HG03558 (cell line): Measurements from ENCODE around the gene ZSCAN1.
"Not testable (repeated sequence)": the region's sequence is repeated elsewhere in the genome, so short reads cannot be mapped to it uniquely, and the experiment has no call there.

Source experiments
- ATAC-seq: cut with Tn5 transposase; IDR thresholded peaks from one replicate; pipeline ENCODE4 v1.9.1; 2021; ENCODE audit warnings: moderate number of reproducible peaks; ENCODE audit not compliant: unreplicated experiment; ENCODE audit errors: extremely low read depth

Gene ZSCAN1, protein sequence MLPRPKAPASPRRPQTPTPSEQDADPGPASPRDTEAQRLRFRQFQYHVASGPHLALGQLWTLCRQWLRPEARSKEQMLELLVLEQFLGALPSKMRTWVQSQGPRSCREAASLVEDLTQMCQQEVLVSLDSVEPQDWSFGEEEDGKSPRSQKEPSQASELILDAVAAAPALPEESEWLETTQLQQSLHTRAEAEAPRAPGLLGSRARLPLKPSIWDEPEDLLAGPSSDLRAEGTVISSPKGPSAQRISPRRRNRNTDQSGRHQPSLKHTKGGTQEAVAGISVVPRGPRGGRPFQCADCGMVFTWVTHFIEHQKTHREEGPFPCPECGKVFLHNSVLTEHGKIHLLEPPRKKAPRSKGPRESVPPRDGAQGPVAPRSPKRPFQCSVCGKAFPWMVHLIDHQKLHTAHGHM

DNA sequence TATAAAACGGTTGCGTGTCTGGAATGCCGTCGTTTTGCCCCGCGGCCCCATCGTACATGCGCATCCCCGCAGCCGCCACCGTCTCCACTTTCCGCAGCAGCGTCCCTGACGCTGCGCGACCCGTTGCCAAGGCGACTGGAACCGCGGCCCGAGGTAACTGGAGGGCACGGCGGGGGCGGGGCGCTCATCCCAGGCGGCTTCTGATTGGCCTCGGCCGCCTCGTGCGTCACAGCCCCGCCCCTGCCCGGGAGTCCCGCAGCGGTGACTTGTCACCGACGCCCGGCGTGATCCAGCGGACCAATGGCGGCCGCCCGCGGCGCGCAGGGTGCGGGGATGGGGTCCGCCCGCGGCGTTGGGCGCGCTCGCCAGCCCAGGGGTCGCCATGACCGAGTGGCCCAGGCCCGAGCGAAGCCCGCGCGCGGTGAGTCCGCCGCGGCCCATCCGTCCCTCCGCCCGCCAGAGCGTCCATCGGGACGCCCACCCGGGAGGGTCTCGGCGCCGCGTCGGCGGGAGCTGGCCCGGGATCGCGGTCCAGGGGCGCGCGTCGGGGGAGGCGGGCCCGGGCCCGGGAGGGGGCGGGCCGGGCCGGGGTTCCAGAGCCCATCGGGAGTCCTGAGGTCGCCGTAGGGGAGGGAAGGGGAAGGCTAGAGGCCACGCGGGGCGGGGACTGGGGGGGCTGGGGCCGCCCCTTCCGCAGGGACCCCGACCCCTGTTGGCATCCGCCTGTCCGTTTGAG, at the start of gene ZSCAN1:
Gene ZSCAN1, plus strand, starts transcription at position 285 of the 736 bp plus-strand sequence. CDS start 3,812 bp downstream, outside the sequence.
- no peak for ATAC-seq

DNA sequence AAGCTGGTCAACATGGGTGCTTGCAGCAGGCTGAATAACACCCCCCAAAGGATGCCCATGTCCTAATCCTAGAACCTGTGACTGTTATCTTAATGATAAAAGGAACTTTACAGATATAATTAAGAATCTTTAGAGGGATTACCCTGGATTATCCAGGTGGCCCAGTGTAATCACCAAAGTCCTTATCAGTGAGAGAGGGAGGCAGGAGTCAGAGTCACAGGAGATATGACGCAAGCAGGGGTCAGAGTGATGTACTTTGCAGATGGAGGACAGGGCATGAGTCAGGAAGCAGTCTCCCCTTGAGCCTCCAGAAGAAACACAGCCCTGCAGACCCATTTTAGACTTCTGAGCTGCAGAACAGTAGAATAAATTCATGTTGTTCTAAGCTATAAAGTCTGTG, 41.0 kb upstream of the ZSCAN1 start:
- ATAC-seq: no peak

DNA sequence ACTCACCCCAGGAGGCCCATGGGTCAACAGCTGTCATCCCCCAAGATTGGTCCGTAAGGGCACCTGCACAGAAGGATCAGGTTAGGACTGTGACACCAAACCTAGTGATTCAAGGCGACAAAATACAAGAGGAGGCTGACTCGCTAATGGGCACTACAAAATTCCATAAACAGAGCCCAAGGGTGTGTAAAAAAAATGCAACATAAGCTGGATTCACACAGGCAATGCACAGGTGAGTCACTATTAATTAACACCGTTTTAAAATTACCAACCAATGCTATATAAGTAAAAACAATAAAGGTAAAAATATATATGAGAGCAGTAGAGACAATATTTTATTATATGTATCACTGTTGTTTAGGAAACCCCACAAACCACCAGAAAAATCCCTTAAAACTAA, 33.1 kb upstream of the ZSCAN1 start:
- no peak for ATAC-seq

DNA sequence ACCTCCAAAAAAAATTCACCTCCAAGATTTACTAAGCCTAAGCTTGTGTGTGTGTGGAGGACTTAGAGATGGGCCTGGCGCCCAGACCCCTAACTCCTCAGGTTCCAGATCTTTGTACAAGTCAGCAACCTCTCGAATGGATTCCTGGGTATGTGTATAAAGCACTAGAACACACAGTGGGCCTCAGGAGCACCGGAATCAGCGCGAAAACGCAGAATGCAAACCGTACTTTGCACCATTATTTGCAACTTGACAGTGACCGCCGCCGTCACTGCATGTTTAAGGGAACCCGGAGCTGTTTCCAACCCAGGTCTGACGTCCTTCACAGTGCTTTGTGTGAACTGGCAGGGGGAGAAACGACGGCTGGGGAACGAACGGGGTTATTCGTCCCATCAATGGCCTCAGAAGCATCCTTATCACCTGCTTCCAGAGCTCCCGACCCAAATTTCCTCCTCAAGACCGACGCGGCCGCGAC, 31.9 kb upstream of the ZSCAN1 start:
- no peak for ATAC-seq

DNA sequence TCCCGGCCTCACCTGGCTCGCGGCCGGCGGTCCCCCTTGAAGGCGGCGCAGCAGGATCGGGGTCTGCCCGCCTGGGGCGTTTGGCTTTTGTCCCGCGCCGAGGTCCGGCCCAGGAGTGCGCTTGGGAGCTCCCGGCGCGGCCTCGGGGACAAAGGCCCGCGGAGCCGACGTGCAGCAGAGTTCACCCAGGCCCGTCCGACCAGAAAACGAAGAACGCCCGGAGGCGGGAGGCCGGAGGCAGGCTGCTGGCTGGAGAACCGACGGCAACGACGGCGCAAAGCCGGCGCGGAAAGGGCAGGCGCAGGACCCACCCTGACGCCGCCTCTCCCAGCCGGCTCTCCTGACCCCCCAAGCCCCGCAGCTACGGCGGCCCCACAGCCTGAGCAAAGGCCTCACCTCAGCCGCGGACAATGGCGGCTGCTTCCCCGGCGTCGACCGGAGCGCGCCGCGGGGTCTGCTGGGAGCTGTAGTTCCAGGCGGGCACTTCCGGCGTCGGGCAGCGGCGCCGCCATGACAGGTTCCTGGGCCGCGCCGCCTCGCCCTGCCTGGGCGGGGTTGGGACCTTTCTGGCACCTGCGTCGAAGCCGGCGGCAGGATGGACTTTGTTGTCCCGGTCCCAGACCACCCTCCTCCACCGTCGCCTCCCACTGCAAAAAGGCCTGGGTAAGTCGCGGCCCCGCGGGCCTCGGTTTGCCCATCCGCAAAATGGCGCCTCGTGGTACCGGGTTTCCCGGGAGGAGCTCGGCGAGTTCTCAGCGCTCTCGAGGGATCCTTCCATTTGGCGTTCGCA, 31.2 kb upstream of the ZSCAN1 start, which contains the start of gene ZNF606:
Gene ZNF606, minus strand, starts transcription at position 437 of the 790 bp plus-strand sequence. CDS start 1,501 bp downstream, outside the sequence.
- ATAC-seq: peak; percentile 74

DNA sequence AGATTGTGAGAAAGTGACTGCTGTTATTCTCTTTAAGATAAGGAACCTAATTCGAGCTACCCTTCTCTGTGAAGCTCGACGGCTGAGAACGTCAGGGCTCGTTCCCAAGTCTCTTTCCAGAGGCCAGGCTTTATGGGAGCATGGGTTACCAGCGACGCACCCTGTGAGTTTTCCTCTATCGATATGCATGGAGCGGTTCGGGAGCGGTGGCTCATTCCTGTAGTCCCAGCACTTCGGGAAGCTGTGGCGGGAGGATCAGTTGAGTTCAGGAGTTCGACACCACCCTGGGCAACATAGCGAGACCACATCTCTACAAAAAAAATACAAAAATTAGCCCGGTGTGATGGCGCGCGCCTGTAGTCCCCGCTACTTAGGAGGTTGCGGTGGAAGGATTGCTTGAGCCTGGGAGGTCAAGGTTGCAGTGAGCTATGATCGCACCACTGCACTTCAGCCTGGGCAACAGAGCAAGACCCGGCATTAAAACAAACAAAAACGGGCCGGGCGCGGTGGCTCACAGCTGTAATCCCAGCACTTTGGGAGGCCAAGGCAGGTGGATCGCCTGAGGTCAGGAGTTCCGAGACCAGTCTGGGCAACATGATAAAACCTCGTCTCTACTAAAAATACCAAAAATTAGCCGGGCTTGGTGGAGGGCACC, 30.5 kb upstream of the ZSCAN1 start:
- ATAC-seq: no peak

DNA sequence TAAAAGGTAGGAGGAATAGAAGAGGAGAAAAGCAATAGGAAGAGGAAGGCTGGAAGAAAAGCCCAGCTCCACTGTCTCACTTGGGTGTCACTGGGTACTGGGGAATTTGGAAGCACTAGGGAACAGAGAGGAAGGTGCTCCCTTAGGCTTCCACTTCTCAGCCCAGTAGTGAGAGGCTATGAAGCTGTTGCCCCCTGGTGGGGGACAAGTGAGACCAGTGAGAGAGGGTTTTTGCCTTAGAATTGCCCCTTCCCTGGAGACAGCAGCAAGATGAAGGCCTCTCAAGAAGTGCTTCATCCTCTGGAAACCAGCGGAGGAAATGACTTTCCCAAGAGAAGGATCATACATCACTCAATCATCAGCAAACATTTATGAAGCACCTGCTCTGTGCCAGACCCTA, 26.5 kb upstream of the ZSCAN1 start:
- ATAC-seq: no peak

DNA sequence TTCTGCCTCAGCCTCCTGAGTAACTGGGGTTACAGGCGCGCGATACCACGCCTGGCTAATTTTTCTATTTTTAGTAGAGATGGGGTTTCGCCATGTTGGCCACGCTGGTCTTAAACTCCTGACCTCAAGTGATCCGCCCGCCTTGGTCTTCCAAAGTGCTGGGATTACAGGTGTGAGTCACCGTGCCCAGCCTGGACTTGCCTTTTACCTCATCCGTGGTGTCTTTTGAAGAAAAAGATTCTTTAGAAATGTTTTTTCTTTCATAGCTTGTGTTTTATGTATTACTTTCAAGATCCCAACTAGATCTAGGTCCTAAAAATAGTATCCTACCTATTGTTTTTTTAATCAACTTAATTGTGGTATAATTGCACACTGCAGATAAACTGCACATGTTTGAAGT, 24.9 kb upstream of the ZSCAN1 start:
- ATAC-seq: not testable (repeated sequence)

DNA sequence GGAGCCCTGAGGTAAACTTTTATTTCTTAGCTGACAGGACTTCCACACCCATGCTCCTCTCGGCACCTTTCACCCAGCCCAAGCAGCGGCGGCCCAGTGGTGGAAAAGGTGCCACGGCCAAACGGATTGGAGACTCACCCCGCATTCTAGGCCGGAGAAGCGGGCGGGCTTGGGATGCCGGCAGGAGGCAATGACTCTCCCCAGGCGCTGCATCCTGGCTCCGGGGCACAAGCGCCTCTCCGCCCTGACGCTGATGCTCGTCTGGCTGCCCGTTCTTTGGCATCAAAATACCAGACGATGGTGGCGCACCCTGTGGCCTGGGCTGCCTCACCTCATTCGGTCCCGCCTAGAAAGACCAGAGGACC, 24.5 kb upstream of the ZSCAN1 start:
- ATAC-seq: no peak

DNA sequence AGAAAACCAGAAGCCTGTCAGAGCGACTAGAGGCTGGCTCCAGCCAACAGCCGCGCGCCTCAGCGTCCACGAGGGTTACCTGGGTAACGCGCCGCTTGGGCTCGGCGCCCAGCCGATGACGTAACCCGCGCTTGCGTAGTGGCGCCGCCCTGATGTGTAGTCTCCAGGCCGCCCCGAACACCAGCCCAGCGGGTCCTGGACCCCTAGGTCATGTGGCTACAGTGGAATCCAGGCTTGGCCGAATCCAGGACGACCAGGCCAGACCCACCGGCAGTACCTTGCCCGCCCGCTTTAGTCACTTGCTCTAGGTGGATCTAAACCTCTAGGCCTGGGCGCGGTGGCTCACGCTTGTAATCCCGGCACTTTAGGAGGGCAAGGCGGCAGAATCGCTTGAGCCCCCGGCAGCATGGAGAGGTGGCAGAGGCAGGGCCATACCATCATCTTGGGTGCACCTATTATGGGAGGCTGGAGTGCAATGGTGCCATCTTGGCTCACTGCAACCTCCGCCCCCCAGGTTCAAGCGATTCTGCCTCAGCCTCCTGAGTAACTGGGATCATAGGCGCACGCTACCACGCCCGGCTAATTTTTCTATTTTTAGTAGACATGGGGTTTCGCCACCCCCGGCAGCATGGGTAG, 24.0 kb upstream of the ZSCAN1 start:
- ATAC-seq: no peak

DNA sequence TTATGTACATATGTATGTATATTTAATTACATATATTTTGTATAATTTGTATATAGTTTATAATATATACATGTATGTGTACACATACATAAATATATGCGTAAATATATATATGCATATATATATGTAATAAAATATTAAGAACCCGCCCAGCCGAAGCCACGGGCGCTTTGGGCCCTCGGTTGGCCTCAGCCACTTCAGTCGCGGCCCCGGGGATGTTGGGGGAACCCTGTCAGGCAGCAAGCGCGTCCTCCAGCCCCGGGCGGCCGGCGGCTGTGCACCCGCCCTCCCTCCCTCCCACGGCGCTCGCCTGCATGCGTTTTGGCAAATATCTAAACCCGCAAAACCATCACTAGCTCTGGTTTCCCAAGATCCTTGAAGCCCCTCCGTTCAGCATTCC, 23.3 kb upstream of the ZSCAN1 start:
- no peak for ATAC-seq

DNA sequence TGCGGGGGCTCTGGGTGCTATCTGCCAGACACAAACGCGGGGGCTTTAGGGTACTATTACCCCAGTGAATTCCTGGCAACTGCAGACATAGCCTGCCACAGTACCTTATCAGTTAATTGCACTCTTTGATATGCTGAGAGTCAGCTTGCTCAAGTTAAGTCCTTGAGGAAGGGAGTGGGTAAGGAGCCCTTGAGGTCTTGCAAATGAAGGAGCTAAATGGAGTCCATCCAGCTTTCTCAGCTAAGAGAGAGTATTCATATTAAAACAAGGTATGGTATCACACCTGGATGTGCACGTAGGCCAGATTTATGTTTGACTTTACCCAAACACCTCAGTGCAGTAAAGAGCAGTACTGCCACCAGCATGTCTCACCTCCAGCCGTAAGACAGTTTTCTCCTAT, 19.7 kb upstream of the ZSCAN1 start:
- no peak for ATAC-seq

DNA sequence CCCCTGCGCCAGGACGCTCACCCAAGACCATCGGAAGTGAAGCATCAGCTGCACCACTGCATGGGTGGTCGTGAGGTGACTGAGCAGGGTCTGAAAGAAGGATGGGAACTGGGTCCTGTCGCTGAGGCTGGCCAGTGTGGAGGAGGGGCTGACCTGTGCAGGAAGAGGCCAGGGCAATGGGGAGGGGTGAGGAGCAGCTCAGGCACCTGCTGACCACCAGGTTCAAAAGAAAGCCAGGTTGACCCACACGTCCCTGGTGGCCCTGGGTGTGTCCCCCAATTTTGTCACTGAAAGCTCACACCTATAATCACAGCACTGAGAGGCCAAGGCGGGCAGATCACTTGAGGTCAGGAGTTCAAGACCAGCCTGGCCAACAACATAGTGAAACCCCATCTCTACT, 13.7 kb upstream of the ZSCAN1 start:
- ATAC-seq: no peak

DNA sequence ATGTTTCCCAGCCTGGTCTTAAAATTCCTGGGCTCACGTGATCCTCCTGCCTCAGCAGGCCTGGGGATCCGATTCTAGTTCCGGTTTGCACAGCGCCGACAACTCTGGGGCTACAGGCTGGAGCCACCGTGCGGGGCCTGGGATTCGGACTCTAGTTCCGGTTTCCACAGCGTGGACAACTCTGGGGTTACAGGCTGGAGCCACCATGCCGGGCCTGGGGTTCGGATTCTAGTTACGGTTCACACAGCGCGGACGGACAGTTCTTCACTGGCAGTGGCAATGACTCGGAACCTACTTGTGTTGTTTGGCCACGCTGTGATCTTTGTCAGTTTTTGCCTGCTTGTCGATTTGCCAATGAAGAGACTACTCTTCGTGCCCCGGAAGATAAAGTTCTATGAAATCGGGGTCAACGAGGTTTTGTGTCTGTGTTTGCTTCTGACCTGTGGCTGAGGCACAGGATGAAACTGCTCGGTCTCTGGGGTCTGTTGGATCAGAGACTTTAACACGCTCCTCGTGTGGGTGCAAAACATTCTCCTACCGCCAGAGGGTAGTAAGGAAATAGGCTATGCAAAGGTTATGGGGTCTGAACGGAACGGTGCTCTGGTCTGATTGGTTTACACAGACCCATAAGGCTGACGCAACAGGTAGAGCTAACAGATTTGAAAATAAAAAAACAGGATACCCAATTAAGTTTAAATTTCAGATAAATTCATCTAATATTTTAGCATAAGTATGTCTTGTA, 12.1 kb upstream of the ZSCAN1 start:
- no peak for ATAC-seq

DNA sequence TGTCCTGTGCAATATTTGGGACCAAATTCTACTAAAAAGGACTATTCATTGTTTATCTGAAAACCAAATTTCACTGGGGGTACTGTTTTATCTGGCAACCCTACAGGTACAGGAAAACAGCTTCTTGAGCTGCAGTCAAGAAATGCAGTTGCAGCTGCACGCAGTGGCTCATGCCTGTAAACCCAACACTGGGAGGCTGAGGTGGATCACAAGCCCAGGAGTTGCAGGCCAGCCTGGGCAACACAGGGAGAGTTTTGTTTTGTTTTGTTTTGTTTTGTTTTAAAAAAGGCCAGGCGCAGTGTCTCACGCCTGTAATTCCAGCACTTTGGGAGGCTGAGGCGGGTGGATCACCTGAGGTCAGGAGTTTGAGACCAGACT, 11.6 kb upstream of the ZSCAN1 start:
- ATAC-seq: no peak

DNA sequence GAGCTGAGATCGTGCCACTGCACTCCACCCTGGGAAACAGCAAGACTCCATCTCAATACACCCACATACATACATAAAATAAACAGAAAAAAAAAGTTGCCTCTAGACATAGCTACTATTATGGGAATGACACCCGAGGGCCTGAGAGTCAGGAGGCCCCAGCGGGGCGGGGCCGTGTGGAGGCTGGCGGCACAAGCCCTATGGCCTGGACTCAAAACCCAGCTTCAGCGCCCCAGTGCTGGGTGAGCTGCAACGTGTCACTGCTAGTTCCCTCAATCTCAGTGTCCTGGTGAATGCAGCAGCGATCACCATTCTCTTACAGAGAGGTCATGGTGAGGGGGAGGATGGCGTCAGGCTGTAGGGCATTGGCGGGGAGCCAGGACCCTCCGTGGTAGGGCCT, 9.2 kb upstream of the ZSCAN1 start:
- ATAC-seq: no peak

DNA sequence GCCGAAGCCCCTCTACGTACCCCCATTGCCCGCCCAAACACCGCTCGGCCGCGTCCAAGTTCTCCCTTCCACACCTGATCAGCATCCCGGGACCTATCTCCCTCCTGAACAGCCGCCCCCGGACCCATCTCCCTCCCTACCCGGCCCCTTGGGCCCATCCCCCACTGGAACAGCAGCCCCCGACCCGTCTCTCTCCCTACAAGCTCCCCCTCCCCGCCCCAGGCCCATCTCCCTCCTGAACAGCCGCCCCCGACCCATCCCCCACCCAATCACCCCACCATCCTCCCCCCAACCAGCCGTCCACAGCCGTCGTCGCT, 610 bp downstream of the ZSCAN1 start:
- no peak for ATAC-seq

DNA sequence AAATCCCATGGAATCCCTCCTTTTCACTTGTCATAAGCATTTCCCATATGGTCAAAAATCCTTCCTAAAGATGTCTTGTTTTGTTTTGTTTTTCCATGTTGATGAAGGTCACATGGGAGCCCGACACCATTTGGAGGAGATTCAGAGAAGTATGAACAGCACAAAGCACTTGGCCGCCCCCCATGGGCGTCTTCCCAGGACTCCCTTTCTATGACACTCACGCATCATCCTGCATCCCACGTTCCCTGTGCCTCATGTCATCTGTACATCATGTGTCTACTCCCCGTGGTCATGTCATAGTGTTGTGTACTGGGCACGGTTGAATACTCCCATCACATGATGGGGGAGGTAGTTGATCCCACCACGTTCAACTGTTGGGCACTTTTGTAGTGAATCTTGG, 2.0 kb downstream of the ZSCAN1 start:
- no peak for ATAC-seq

DNA sequence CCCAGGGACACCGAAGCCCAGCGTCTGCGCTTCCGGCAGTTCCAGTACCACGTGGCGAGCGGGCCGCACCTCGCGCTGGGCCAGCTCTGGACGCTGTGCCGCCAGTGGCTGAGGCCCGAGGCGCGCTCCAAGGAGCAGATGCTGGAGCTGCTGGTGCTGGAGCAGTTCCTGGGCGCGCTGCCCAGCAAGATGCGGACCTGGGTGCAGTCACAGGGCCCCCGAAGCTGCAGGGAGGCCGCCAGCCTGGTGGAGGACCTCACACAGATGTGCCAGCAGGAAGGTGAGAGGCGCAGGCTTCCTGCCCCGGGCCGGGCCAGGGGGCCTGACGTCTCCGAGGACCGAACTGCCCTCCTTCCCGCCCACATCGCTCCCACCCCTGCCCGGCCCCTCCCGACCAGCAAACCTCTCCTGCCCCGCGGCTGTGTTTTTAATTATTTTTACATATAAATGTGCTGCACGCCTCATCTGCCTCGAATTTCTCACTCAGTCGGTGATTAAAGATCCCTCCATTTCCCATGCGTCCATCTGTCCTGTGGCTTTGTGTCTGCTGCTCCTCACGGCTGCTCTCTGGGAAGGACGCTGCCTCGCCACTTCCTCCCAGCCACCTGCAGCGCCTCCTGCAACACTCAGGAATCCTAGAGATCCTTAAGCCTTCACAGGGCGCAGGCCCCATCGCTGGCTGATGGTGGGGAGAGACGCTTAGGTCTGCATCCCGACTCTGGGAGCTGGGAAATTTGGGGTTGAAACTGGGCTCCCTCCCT, 4.3 kb downstream of the ZSCAN1 start:
- no peak for ATAC-seq
